B cell (primary cell): ENCODE measurements around the gene MAZ. TPM values are rescaled to one million over a fixed set of nuclear protein-coding genes. Genes with fewer than 3 reads are reported as not detected.
A peak's percentile ranks its signal among the peaks of the same experiment; 100 is the strongest.

Experiments used
- ATAC-seq: fragments of 200-7000 bp; cut with Tn5 transposase; one replicate; pipeline ENCODE4 v1.10.0; 2021; ENCODE audit warnings: low read depth, mild to moderate bottlenecking, moderate number of reproducible peaks, moderate library complexity
- CTCF ChIA-PET: fragments of 350-600 bp; sonication (Branson Sonifier 250); formaldehyde crosslinking; loops from one replicate; lab custom pipeline; 2021; ENCODE audit warnings: antibody characterized with exemption, inconsistent platforms; lab: Charles Lee
- POLR2A ChIA-PET: fragments of 350-600 bp; sonication (Branson Sonifier 250); formaldehyde crosslinking; loops from one replicate; lab custom pipeline; 2021; ENCODE audit warnings: antibody characterized with exemption; lab: Charles Lee
- DNase-seq: peaks from one replicate; pipeline ENCODE4 v3.0.0; 2013
- H2AFZ ChIP-seq: 2 replicates; pipeline ENCODE4 v1.6.1; 2012; ENCODE audit warnings: mild to moderate bottlenecking, low read depth, low read length; ENCODE audit not compliant: insufficient read depth, poor library complexity, severe bottlenecking
- H3K27ac ChIP-seq, 2 donors: 1 replicate in 1 of 2; 2 replicates in 1 of 2; pipeline ENCODE4 v1.5.1; 2012 to 2013; ENCODE audit warnings: low read length in 2 of 2, mild to moderate bottlenecking in 2 of 2, moderate library complexity in 1 of 2
- H3K27me3 ChIP-seq, 4 experiments: fragments of 200-600 bp in 1 of 4; sonication (generic) in 1 of 4; replicated peaks in 1 of 4; 1 replicate in 2 of 4; 2 replicates in 2 of 4; pipeline versions ENCODE4 v1.6.1 to v1.7.0; 2013 to 2016; ENCODE audit warnings: low read length in 3 of 4, mild to moderate bottlenecking in 2 of 4, mixed read lengths in 1 of 4, moderate library complexity in 1 of 4; ENCODE audit not compliant: insufficient read depth in 4 of 4, control insufficient read depth in 3 of 4; ENCODE audit errors: control extremely low read depth in 1 of 4
- H3K36me3 ChIP-seq, 2 experiments: replicated peaks in 1 of 2; 1 replicate in 1 of 2; 2 replicates in 1 of 2; pipeline versions ENCODE4 v1.6.1 to v1.7.1; 2013; ENCODE audit warnings: low read length in 1 of 2; ENCODE audit not compliant: insufficient read depth in 2 of 2, control insufficient read depth in 1 of 2; ENCODE audit errors: control extremely low read depth in 1 of 2, extremely low read depth in 1 of 2
- H3K4me1 ChIP-seq, 2 donors: fragments of 200-600 bp in 1 of 2; sonication (generic) in 1 of 2; 1 replicate in 1 of 2; 2 replicates in 1 of 2; pipeline versions ENCODE4 v1.5.1 to v1.6.1; 2013 to 2017; ENCODE audit warnings: low read length in 2 of 2; ENCODE audit not compliant: control insufficient read depth in 2 of 2, insufficient read depth in 2 of 2
- H3K4me2 ChIP-seq: replicated peaks from 2 replicates; pipeline ENCODE3; 2012; ENCODE audit warnings: mild to moderate bottlenecking, low read depth, low read length; ENCODE audit not compliant: poor library complexity, severe bottlenecking
- H3K4me3 ChIP-seq, 5 experiments: fragments of 200-600 bp in 1 of 5; sonication (generic) in 1 of 5; 1 replicate in 3 of 5; 2 replicates in 2 of 5; pipeline versions ENCODE4 v1.5.1 to v1.7.0; 2011 to 2016; ENCODE audit warnings: low read length in 4 of 5, mild to moderate bottlenecking in 4 of 5, low read depth in 2 of 5, control low read depth in 1 of 5, moderate library complexity in 1 of 5; ENCODE audit not compliant: insufficient read depth in 1 of 5; ENCODE audit errors: control extremely low read depth in 1 of 5, extremely low read depth in 1 of 5
- H3K79me2 ChIP-seq: fragments of 200-600 bp; sonication (generic); one replicate; pipeline ENCODE4 v1.6.0; 2016; ENCODE audit warnings: low read length; ENCODE audit not compliant: control insufficient read depth, insufficient read depth
- H3K9ac ChIP-seq: fragments of 200-600 bp; sonication (generic); 2 replicates; pipeline ENCODE4 v1.6.1; 2017; ENCODE audit warnings: mild to moderate bottlenecking, low read length, moderate library complexity
- H3K9me3 ChIP-seq, 3 donors: one replicate each; pipeline versions ENCODE4 v1.6.1 to v1.7.1; 2013; ENCODE audit warnings: low read length in 2 of 3; ENCODE audit not compliant: control insufficient read depth in 2 of 3, insufficient read depth in 1 of 3; ENCODE audit errors: control extremely low read depth in 1 of 3
- H4K20me1 ChIP-seq: 2 replicates; pipeline ENCODE4 v1.6.0; 2012; ENCODE audit warnings: mild to moderate bottlenecking, low read length; ENCODE audit not compliant: insufficient read depth, control insufficient read depth, poor library complexity, severe bottlenecking
- H3K27ac Mint-ChIP-seq: one replicate; pipeline ENCODE4 v1.8.0; 2021; ENCODE audit warnings: mixed read lengths
- H3K27me3 Mint-ChIP-seq: one replicate; pipeline ENCODE4 v1.8.0; 2021; ENCODE audit warnings: mixed read lengths
- H3K4me1 Mint-ChIP-seq: one replicate; pipeline ENCODE4 v1.8.0; 2021; ENCODE audit warnings: mixed read lengths
- H3K4me3 Mint-ChIP-seq: one replicate; pipeline ENCODE4 v1.8.0; 2021; ENCODE audit warnings: mixed read lengths
- H3K9me3 Mint-ChIP-seq: one replicate; pipeline ENCODE4 v1.8.0; 2022; ENCODE audit warnings: mixed read lengths; ENCODE audit not compliant: insufficient read depth
- EZH2 ChIP-seq: IDR thresholded peaks from 2 replicates; pipeline ENCODE4 v1.6.1; 2012; ENCODE audit warnings: borderline replicate concordance, low read depth, mild to moderate bottlenecking, moderate library complexity, low read length; ENCODE audit not compliant: insufficient read depth, poor library complexity, severe bottlenecking
- WGBS: methylation state at CpG from one replicate; pipeline ENCODE4 v1.1.5; 2013; ENCODE audit warnings: missing lambda C conversion rate; ENCODE audit not compliant: insufficient coverage; 5-methylcytosine and 5-hydroxymethylcytosine counted together
- intact Hi-C: fragments of 100-400 bp; cut with micrococcal nuclease; formaldehyde crosslinking; loops from one replicate; pipeline ENCODE4 v1.10.0; 2022
- polyA plus RNA-seq: library from polyadenylated mRNA; depleted of rRNA; stranded (reverse); fragments of >200 nt; gene quantifications from 2 replicates; pipeline ENCODE4 v1.2.3, GENCODE V29; 2012
- total RNA-seq, 2 donors: library from RNA; stranded (reverse); fragments of 120-200 nt in 1 of 2; gene quantifications; 1 replicate in 1 of 2; 2 replicates in 1 of 2; pipeline versions ENCODE4 v1.2.3 to v1.2.4, GENCODE V29; 2013 to 2022
- TF ChIP-seq, protein P1 (sequence below): fragments of 200-600 bp; IDR thresholded peaks from one replicate; pipeline ENCODE4 v1.8.0; 2022; ENCODE audit warnings: antibody characterized with exemption, mild to moderate bottlenecking

Gene MAZ
- total and polyA plus RNA-seq, 2 donors (not counting 1 experiment from before 2014, with no cell fraction given) = 170 to 198 TPM

DNA sequence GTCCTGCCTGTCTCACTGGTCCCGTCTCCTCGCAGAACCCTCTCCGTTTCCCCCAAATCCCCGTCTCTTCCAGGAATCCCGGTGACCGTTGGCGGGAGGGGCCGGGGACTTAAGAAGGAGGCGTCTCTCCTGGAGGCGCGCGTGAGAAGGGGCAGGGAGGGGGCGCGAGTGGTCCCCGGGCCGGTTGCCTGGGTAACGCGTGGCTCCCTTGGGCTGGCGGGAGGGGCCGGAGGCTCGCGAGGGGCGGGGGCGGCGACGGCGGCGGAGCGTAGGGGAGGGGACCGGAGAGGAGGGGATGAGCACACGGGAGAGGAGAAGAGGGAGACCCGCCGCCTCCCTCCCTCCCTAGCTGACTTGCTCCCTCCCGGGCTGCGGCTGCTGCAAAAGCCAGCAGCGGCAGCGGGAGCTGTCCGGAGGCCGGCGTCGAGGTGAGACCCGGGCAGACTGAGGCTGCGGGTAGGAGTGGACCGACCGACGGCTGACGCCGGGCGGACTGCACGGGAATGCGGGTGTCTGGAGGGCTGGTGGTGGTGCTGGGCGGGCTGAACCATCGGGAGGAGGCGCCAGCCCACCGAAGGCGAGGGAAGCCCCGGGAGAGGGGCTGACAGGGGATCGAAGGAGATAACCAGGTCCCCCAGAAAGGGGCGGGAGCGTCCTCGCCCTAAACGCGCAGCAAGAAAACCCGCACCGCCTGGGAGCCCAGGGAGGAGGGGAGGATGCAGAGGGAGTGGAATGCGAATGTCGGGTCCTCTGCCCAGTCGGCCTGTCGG lies 5.8 kb downstream of the MAZ start, which contains the start of gene PRRT2:
TSS of gene PRRT2 (plus strand) at position 298 of the 770 bp plus-strand sequence. CDS start 862 bp downstream, outside the sequence.
- 7% methylated on average over 61 of the region's 69 CpGs for WGBS
- Histone ChIP-seq H3K4me1 (peaks cover 58 to 66% of the 10 kb centered on the region in 2 donors), H3K9me3 (peaks cover 0 to 5% (median 0%) of the 10 kb centered on the region in 3 donors), H3K4me2 (peak within 1 kb of the TSS; percentile 99), H3K27me3 (peaks cover 0 to 13% (median 5%) of the 10 kb centered on the region in 4 experiments), H3K27ac (no peak within 1 kb of the TSS), H3K36me3 (peaks cover 2 to 18% of the 10 kb centered on the region in 2 experiments), H3K4me3 (peak within 1 kb of the TSS; percentile 35 to 69 (median 51)), H2AFZ (peak within 1 kb of the TSS; percentile 67), H4K20me1 (peaks cover 47% of the 10 kb centered on the region), H3K79me2 (peaks cover 45% of the 10 kb centered on the region), H3K9ac (peak within 1 kb of the TSS; percentile 68)
- Mint-ChIP-seq H3K27ac (peak within 1 kb of the TSS; percentile 76), H3K4me3 (peak within 1 kb of the TSS; percentile 88), H3K9me3 (no peaks in the 10 kb centered on the region), H3K4me1 (peaks cover 63% of the 10 kb centered on the region), H3K27me3 (no peaks in the 10 kb centered on the region)
- DNase-seq = peak; percentile 58
- intact Hi-C loops = loop anchor here (10.0 kb wide), 1 partner anchor 217 kb away; no protein-coding TSS in a partner anchor
- ATAC-seq = no peak
- ChIA-PET CTCF (interaction anchor here (1.0 to 1.5 kb wide), 3 partner anchors 8 to 37 kb away, joined by 3 to 4 read pairs (median 4); partner anchors contain the start of gene MVP), POLR2A (interaction anchor here (0.5 to 1.4 kb wide), 3 partner anchors 21 to 823 kb away, joined by 3 to 5 read pairs (median 3); partner anchors contain the start of gene KIF22)
- TF ChIP-seq, protein P1, sequence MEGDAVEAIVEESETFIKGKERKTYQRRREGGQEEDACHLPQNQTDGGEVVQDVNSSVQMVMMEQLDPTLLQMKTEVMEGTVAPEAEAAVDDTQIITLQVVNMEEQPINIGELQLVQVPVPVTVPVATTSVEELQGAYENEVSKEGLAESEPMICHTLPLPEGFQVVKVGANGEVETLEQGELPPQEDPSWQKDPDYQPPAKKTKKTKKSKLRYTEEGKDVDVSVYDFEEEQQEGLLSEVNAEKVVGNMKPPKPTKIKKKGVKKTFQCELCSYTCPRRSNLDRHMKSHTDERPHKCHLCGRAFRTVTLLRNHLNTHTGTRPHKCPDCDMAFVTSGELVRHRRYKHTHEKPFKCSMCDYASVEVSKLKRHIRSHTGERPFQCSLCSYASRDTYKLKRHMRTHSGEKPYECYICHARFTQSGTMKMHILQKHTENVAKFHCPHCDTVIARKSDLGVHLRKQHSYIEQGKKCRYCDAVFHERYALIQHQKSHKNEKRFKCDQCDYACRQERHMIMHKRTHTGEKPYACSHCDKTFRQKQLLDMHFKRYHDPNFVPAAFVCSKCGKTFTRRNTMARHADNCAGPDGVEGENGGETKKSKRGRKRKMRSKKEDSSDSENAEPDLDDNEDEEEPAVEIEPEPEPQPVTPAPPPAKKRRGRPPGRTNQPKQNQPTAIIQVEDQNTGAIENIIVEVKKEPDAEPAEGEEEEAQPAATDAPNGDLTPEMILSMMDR = no peak
- TF ChIP-seq EZH2 = no peak
